Measurements from ENCODE around the gene SNCA.

SNCA gene

DNA sequence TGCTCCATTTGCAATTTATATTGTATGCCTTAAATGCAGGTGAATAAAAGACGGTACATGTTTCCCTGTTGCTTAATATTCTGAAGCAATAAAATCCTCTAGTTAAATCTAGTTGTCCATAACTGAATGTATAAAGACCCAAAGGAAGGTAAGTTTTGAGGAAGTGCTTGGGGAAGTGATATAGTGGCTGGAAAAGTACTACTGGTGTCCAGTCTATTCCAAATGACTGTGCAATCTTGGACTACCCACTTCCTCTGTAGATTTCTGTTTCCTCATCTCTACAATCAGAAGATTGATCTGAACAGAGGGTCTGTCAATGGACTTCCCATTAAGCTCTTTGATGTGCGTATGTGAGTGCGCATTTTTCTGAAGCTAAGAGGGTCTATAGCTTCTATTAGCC is 17.0 kb downstream of the SNCA start:
- TF ChIP-seq CREB1 (IDR thresholded peaks at IDR 0.05; ENCODE audit: low read depth) (no peak), CEBPB (IDR thresholded peaks at IDR 0.05) (no peak), YY1 (IDR thresholded peaks at IDR 0.05; ENCODE audit: low read depth) (no peak), RAD21 (IDR thresholded peaks at IDR 0.05; ENCODE audit: low read depth) (no peak), ZBTB7A (IDR thresholded peaks at IDR 0.05; ENCODE audit: low read depth) (no peak), FOXM1 (IDR thresholded peaks at IDR 0.05; ENCODE audit: borderline replicate concordance, low read depth) (no peak), NFIC (IDR thresholded peaks at IDR 0.05) (no peak), EGR1 (IDR thresholded peaks at IDR 0.05) (no peak), TCF12 (IDR thresholded peaks at IDR 0.05; ENCODE audit: low read depth) (no peak), TAF1 (IDR thresholded peaks at IDR 0.05; ENCODE audit: low read depth) (no peak), EP300 (IDR thresholded peaks at IDR 0.05; ENCODE audit: borderline replicate concordance) (no peak), TEAD4 (IDR thresholded peaks at IDR 0.05) (no peak)
- TF ChIP-seq, protein P1, sequence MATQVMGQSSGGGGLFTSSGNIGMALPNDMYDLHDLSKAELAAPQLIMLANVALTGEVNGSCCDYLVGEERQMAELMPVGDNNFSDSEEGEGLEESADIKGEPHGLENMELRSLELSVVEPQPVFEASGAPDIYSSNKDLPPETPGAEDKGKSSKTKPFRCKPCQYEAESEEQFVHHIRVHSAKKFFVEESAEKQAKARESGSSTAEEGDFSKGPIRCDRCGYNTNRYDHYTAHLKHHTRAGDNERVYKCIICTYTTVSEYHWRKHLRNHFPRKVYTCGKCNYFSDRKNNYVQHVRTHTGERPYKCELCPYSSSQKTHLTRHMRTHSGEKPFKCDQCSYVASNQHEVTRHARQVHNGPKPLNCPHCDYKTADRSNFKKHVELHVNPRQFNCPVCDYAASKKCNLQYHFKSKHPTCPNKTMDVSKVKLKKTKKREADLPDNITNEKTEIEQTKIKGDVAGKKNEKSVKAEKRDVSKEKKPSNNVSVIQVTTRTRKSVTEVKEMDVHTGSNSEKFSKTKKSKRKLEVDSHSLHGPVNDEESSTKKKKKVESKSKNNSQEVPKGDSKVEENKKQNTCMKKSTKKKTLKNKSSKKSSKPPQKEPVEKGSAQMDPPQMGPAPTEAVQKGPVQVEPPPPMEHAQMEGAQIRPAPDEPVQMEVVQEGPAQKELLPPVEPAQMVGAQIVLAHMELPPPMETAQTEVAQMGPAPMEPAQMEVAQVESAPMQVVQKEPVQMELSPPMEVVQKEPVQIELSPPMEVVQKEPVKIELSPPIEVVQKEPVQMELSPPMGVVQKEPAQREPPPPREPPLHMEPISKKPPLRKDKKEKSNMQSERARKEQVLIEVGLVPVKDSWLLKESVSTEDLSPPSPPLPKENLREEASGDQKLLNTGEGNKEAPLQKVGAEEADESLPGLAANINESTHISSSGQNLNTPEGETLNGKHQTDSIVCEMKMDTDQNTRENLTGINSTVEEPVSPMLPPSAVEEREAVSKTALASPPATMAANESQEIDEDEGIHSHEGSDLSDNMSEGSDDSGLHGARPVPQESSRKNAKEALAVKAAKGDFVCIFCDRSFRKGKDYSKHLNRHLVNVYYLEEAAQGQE (IDR thresholded peaks at IDR 0.05; ENCODE audit: low read depth): no peak
- TF ChIP-seq, protein P2, sequence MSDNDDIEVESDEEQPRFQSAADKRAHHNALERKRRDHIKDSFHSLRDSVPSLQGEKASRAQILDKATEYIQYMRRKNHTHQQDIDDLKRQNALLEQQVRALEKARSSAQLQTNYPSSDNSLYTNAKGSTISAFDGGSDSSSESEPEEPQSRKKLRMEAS (IDR thresholded peaks at IDR 0.05): no peak
- TF ChIP-seq, protein P3, sequence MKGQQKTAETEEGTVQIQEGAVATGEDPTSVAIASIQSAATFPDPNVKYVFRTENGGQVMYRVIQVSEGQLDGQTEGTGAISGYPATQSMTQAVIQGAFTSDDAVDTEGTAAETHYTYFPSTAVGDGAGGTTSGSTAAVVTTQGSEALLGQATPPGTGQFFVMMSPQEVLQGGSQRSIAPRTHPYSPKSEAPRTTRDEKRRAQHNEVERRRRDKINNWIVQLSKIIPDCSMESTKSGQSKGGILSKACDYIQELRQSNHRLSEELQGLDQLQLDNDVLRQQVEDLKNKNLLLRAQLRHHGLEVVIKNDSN (IDR thresholded peaks at IDR 0.05): no peak

DNA sequence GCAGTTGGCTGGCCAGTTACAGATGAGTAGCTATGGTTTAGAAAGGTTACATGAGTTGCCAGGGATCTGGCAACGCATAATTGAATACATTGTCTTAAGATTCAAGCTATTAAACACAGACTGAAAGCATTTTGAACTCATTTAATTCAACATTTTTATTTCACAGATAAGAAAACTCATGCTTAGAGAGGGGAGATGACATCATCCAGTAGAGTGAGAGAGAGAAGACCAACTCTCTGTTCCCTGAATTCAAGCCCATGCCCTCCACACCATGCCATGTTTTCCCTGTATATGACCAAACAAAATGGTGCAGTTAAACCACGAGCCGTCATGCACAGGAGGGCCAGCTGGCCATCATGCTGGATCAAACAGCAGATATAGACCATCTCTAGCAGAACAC is 22.6 kb downstream of the SNCA start:
- TF ChIP-seq TCF12 (IDR thresholded peaks at IDR 0.05; ENCODE audit: low read depth) (no peak), NFIC (IDR thresholded peaks at IDR 0.05) (no peak), TAF1 (IDR thresholded peaks at IDR 0.05; ENCODE audit: low read depth) (no peak), RAD21 (IDR thresholded peaks at IDR 0.05; ENCODE audit: low read depth) (no peak), CREB1 (IDR thresholded peaks at IDR 0.05; ENCODE audit: low read depth) (no peak), EP300 (IDR thresholded peaks at IDR 0.05; ENCODE audit: borderline replicate concordance) (no peak), TEAD4 (IDR thresholded peaks at IDR 0.05) (no peak), FOXM1 (IDR thresholded peaks at IDR 0.05; ENCODE audit: borderline replicate concordance, low read depth) (no peak), ZBTB7A (IDR thresholded peaks at IDR 0.05; ENCODE audit: low read depth) (no peak)
- TF ChIP-seq, protein P1 (IDR thresholded peaks at IDR 0.05; ENCODE audit: low read depth): no peak
- TF ChIP-seq, protein P3 (IDR thresholded peaks at IDR 0.05): no peak

DNA sequence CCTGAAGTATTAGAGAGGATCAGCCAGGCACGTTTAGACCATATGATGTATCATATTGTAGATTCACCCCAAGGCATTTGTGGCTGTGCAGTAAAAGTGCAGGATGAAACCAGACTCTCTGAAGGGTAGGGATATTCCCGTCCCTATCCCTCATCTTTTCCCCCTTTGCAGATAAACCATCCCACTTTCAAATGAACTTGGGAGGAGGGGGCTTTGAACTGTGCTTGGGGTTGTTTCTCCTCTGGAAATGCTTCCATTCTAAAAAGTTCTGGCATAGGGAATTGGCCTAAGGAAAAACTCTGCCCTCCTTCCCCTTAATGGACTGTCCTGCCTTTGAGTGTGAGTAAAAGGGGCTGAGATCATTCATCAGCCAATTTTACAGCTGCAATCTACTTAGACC is 23.8 kb downstream of the SNCA start:
- TF ChIP-seq RAD21 (IDR thresholded peaks at IDR 0.05; ENCODE audit: low read depth) (no peak), TAF1 (IDR thresholded peaks at IDR 0.05; ENCODE audit: low read depth) (no peak)
- TF ChIP-seq, protein P1 (IDR thresholded peaks at IDR 0.05; ENCODE audit: low read depth): no peak

DNA sequence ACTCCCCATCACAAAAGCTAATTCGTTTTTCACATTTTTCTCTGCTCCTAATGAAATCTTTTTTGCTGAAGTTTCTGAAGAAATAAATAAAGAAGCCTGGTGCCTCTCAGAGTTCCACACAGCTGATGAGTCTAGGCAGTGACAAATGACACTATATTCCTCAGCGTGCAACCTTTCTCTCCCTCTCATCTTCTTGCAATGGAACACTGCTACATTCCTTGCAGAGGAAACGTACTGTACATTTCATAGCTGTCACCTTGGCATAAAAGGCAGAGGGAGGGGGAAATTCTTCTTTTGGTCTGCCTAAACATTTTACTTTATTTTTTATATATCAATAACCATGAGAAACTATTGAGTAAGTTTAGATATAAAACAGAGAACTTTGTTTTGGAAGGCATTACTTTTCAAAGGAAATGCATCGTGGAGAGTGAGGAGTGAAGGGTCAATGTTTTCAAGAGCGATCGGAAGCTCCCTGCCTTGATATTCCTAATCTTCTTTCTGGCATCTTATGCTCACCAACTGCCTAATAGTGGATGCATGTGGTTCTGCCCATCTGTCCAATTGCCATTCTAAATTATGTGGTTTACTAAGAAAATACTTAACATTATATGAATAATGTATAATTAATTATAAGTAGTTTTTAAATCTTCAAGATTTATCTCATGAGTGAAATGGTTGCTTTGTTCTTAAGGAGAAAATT is 29.4 kb downstream of the SNCA start:
- TF ChIP-seq, protein P1 (IDR thresholded peaks at IDR 0.05; ENCODE audit: low read depth): no peak
- no peak for TF ChIP-seq YY1 (IDR thresholded peaks at IDR 0.05; ENCODE audit: low read depth)
- no peak for TF ChIP-seq TEAD4 (IDR thresholded peaks at IDR 0.05)
- TF ChIP-seq FOXM1 (IDR thresholded peaks at IDR 0.05; ENCODE audit: borderline replicate concordance, low read depth): no peak
- TF ChIP-seq RAD21 (IDR thresholded peaks at IDR 0.05; ENCODE audit: low read depth): no peak
- TF ChIP-seq, protein P2 (IDR thresholded peaks at IDR 0.05): no peak
- no peak for TF ChIP-seq ZBTB7A (IDR thresholded peaks at IDR 0.05; ENCODE audit: low read depth)
- no peak for TF ChIP-seq CEBPB (IDR thresholded peaks at IDR 0.05)
- TF ChIP-seq CREB1 (IDR thresholded peaks at IDR 0.05; ENCODE audit: low read depth): no peak
- TF ChIP-seq EP300 (IDR thresholded peaks at IDR 0.05; ENCODE audit: borderline replicate concordance): no peak
- no peak for TF ChIP-seq TAF1 (IDR thresholded peaks at IDR 0.05; ENCODE audit: low read depth)
